B cell (primary cell): ENCODE data around the gene TTC24.

Experiments
- EZH2 ChIP-seq: IDR thresholded peaks from 2 replicates; pipeline ENCODE4 v1.6.1; 2012; ENCODE audit warnings: borderline replicate concordance, low read depth, mild to moderate bottlenecking, moderate library complexity, low read length; ENCODE audit not compliant: insufficient read depth, poor library complexity, severe bottlenecking
- TF ChIP-seq, protein P1 (sequence below): fragments of 200-600 bp; IDR thresholded peaks from one replicate; pipeline ENCODE4 v1.8.0; 2022; ENCODE audit warnings: antibody characterized with exemption, mild to moderate bottlenecking

- TF ChIP-seq, protein P1, sequence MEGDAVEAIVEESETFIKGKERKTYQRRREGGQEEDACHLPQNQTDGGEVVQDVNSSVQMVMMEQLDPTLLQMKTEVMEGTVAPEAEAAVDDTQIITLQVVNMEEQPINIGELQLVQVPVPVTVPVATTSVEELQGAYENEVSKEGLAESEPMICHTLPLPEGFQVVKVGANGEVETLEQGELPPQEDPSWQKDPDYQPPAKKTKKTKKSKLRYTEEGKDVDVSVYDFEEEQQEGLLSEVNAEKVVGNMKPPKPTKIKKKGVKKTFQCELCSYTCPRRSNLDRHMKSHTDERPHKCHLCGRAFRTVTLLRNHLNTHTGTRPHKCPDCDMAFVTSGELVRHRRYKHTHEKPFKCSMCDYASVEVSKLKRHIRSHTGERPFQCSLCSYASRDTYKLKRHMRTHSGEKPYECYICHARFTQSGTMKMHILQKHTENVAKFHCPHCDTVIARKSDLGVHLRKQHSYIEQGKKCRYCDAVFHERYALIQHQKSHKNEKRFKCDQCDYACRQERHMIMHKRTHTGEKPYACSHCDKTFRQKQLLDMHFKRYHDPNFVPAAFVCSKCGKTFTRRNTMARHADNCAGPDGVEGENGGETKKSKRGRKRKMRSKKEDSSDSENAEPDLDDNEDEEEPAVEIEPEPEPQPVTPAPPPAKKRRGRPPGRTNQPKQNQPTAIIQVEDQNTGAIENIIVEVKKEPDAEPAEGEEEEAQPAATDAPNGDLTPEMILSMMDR: no peak
- TF ChIP-seq EZH2: no peak
Observed at GRCh38 chr1:156574039-156574633, 5.4 kb upstream of the TTC24 start.
